Activated T-helper 1 cell treated with Interleukin-2 at 50 U/mL for 16 hours (primary cell): Measurements from ENCODE around the gene NLGN4Y.

Source experiments
- DNase-seq: peaks from one replicate; pipeline ENCODE4 v3.0.0-alpha.2; 2020; ENCODE audit warnings: low read depth

NLGN4Y gene

DNA sequence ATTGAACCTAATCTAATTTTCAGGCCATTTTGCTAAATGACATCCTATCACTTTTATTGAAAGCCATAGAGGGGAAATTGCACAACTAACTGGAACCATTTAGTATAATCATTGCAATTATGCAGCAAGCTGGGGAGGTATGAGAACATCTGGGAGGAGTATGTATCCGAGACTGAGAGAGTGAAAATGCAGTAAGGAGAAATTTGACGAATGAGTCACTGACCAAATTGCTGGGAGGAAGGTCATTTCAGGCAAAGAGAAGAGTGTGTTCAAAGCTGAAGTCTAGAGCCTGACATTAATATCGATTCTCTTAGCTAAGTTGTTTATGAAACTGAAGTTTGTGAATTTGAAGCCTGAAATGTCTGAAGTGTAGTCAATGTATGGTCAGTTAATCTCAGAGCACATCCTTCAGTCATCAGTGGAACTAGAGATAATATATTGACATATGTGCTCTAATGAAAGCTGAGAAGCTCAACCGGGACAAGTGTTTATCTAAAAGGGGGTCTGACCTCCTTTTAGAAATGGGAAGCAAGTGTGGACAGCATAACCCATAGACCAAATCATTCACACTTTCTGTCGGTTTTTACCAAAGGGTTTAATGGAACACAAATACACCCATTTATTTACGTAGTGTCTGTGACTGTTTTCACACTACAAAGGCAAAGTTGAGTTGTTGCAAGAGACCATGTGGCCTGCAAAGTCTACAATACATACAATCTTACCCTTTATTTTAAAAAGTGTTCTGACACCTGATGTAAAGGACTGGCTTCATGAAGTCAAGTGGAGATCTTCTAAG lies 120.0 kb downstream of the NLGN4Y start:
- no peak for DNase-seq

DNA sequence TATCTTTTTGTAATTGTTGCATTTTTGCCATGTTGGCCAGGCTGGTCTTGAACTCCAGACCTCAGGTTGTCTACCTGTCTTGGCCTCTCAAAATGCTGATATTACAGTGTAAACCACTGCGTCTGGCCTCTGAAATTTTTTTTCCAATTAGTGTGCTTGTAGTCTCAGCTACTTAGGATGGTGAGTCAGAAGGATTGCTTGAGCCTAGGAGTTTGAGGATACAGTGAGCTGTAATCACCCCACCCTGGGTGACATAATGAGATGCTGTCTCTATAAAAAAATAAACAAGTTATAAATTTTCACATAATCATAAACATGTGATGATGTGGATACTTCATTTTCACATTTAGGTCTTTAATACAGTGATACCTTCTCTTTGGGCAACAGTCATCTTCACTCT lies 154.9 kb downstream of the NLGN4Y start:
- DNase-seq = no peak

GRCh38 chrY:14694543-14694942 lies 170.2 kb downstream of the NLGN4Y start:
- no peak for DNase-seq

DNA sequence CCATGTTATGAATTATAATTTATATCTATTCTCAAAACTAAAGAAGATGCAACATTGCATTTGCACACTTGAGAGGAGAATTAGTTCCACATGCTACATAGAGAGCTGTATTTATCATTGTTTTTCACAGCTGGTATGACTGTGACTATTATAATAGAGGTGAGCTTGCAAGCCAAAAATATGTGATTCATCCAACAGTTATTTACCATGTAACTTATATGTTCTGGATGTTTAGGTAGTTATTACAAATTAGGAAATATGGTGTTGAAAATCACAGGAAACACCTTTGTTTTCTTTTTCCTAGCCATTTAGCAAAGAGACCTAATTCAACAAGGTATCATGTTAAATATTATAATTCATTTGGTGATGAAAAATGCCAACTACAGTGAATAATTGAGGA lies 183.8 kb downstream of the NLGN4Y start:
- no peak for DNase-seq

GRCh38 chrY:14741596-14741995 lies 217.3 kb downstream of the NLGN4Y start:
- DNase-seq = no peak

GRCh38 chrY:14748329-14748728 lies 224.0 kb downstream of the NLGN4Y start:
- DNase-seq = no peak

DNA sequence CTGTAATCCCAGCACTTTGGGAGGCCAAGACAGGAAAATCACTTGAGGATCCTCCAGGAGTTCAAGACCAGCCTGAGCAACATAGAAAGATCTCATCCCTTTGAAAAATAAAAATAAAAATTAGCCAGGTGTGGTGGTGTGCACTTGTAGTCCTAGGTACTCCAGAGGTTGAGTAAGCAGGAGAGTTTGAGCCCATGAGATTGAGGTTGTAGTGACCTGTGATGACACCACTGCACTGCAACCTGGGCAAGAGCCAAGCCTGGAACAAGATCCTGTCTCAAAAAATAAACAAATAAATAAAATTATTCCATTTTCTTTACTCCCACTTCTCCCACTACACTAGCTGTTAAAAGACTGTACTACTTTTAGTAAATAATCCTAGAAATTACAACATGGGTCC lies 231.2 kb downstream of the NLGN4Y start:
- no peak for DNase-seq

DNA sequence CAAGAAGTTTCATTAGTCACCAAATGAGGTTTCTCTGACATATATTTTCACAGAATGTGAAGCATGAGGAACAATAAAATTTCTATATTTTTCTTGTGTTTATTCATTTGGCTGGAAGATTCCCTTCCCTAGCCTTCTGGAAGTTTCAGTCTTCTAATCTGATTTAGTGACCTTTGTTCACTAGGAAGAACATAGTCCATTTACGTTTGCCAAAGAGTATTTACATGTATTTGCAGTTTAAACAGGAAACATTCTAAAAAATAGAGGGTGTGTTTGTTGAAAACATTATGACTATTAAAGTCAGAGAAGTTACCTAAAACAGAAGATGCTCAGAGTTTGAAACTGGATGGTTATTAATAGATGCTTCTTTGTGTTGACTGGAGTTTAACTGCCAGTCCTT lies 238.6 kb downstream of the NLGN4Y start:
- no peak for DNase-seq

GRCh38 chrY:14763600-14763999 lies 239.3 kb downstream of the NLGN4Y start:
- no peak for DNase-seq

DNA sequence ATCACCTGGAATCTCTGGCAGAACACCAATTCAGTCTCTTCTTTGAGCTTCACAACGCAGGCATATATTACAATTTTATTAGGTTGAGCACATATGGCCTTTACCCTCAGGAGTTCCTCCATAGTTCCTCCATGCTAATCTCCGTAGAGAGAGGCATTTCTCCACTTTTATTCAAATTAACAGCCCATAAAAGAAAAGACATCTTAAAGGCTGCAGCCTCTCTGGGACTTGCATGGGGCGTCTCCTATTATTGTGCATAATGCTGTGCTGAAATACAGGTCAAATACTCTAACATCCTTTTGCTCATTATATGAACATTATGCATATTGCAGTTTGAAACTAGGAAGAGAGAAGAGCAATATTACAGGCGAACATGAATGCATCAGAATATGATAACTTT lies 253.9 kb downstream of the NLGN4Y start:
- DNase-seq = no peak

- no peak for DNase-seq
Observed at GRCh38 chrY:14793104-14793503, 268.8 kb downstream of the NLGN4Y start.

- DNase-seq = no peak
Observed at GRCh38 chrY:14793674-14794073, 269.3 kb downstream of the NLGN4Y start.

- DNase-seq = no peak
Observed at GRCh38 chrY:14798010-14798409, 273.7 kb downstream of the NLGN4Y start.

GRCh38 chrY:14801096-14801495 lies 276.8 kb downstream of the NLGN4Y start:
- no peak for DNase-seq

DNA sequence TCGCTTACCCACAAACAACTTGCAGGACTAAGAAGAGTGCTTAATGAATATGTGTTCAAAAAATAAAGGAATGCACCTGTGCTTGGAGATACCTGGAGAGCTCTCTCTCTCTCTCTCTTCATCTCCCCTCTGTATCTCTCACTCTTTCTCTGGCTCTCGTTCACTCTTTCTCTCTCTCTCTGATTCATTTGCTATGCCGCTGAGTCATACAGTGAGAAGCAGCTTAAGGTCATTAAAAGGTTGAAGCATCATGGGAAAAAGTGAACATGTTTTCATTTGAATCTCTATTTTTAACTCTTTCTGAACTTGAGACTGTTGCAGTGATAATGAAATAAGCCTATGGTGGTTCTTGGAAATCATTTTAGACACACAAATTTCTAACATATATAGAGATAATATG lies 277.8 kb downstream of the NLGN4Y start:
- DNase-seq = no peak

DNA sequence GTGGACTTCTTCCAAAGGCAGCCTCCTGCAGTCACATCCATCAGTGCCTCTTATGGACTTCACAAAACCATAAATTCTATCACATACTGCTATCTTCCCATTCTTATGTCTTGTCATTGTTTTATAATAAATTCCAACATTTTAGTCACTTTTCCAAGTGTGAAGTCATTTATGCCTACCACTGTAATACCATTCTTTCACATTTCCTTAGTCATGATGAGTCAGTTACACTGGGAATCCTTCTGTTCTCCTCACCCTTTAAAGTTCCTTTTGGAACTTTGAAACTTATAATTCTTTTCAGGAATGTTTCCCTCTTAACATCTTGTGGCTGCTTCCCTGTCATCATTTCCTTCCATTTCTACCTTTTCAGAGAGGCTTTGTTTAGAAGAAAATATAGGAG lies 279.7 kb downstream of the NLGN4Y start:
- no peak for DNase-seq

DNA sequence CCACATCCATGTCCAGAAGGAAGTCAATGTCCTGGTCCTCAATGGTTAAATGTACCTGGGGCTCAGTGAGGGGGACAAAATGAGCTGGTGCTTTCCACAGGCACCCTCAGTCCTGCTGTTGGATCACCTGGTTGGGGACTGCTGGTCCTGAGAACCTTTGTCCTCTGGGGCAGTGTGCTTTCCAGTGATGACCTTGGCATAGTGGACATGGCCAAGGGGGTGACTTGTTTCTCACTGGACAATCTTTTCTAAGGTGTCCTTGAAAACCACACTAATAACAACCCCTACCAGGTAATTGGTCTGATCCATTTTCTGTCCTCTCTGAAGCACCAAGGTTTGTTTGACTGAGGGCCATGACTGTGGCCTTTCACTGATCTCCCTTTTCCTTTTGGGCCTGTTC lies 294.1 kb downstream of the NLGN4Y start:
- no peak for DNase-seq

GRCh38 chrY:14822201-14822600 lies 297.9 kb downstream of the NLGN4Y start:
- DNase-seq = no peak

DNA sequence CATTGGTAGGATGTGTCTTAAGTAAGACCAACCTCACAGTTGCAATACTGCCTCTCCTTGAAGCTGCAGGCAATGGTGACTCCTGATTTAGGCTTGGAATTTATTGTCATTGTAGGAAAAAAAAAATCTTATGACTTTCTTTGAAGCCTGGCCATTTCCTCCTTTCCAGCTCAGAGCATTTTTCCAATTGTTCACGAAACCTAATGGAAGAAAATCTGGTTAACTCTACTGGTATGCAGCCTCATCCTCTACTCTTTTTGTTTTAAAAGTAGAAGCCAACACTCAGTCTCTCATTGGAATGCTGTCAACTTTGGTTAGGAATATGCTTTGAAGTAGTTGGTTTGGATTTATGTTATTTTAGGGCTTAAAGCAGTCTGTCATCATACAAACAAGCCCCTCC lies 298.6 kb downstream of the NLGN4Y start:
- no peak for DNase-seq

DNA sequence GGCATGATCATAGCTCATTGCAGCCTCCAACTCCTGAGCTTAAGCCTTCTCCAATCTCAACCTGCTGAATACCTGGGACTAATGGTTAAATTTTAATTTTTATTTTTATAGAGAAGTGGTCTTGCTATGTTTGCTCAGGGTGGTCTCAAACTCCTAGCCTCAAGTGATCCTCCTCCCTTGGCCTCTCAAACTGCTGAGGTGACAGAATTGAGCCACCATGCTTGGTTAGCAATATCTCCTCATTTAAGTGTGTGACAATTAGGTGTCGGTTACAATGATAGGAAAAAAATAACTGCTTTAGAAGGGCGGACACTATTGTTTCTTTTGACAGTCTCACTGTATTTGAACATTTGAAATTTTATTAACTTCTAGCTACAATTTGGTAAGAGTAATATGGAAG lies 300.3 kb downstream of the NLGN4Y start:
- DNase-seq = no peak

GRCh38 chrY:14825728-14826127 lies 301.4 kb downstream of the NLGN4Y start:
- no peak for DNase-seq

GRCh38 chrY:14828531-14828930 lies 304.2 kb downstream of the NLGN4Y start:
- DNase-seq = no peak

DNA sequence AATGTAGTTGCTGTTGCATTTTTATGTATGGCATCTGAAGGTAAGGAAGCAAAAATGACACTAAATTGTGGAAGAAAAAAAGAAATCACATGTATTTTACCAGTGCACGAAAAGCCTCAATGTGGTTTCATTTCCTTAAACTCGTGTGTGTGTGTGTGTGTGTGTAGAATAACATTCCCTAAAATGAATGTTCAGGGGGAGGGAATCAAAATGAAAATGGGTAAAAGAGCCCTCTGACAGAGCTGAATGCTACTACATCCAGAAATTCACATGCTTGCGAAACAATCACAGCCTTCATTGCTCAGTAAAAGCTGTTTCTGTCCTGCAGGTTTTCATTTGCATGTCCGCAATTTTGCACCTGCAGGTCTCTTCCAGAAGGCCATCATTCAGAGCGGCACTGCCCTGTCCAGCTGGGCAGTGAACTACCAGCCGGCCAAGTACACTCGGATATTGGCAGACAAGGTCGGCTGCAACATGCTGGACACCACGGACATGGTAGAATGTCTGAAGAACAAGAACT lies 305.1 kb downstream of the NLGN4Y start:
- DNase-seq = no peak
